Measurements from ENCODE around the gene FRS2.

FRS2 gene

GRCh38 chr12:69468237-69469026 is 1.8 kb upstream of the FRS2 start:
- TF ChIP-seq, protein P1, sequence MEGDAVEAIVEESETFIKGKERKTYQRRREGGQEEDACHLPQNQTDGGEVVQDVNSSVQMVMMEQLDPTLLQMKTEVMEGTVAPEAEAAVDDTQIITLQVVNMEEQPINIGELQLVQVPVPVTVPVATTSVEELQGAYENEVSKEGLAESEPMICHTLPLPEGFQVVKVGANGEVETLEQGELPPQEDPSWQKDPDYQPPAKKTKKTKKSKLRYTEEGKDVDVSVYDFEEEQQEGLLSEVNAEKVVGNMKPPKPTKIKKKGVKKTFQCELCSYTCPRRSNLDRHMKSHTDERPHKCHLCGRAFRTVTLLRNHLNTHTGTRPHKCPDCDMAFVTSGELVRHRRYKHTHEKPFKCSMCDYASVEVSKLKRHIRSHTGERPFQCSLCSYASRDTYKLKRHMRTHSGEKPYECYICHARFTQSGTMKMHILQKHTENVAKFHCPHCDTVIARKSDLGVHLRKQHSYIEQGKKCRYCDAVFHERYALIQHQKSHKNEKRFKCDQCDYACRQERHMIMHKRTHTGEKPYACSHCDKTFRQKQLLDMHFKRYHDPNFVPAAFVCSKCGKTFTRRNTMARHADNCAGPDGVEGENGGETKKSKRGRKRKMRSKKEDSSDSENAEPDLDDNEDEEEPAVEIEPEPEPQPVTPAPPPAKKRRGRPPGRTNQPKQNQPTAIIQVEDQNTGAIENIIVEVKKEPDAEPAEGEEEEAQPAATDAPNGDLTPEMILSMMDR (IDR thresholded peaks at IDR 0.05): no peak

DNA sequence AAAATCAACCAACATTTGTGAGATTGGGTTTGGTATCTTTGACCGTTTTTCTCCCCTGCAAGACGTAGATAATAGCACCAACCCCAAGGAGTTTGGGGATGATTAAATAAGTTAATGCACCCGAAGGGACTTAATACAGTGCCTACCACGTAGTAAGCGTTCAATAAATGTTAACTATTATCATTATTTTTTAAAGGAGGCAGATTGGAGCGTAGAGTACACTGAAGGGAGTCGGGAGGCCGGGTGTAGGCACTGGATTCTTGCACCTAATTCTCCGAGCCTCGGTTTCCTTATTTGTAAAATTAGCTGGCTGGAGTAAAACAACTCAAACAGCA is 367 bp upstream of the FRS2 start:
- TF ChIP-seq, protein P1 (IDR thresholded peaks at IDR 0.05): no peak

GRCh38 chr12:69471076-69471430 is 865 bp downstream of the FRS2 start:
- TF ChIP-seq, protein P1 (IDR thresholded peaks at IDR 0.05): no peak

GRCh38 chr12:69471667-69472385 is 1.6 kb downstream of the FRS2 start:
- TF ChIP-seq, protein P1 (IDR thresholded peaks at IDR 0.05): no peak

DNA sequence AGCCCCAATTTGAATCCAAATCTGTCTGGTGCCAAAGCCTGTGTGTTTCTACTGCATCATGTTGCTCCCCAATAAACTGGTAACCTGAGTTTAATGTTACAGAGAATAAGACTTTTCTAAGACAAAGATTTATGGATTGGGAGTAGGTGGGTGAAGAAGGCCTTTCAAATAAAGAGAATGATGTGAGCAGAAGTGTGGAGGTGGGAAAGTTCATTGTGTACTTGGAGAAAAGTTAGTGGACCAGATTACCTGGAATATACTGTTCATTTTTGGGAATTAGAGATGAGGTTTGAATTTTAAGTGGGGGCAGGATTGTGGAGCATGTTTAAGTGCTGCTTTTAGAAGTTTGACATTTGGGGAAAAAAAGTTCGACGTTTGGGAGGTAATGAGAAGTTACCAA is 3.1 kb downstream of the FRS2 start:
- TF ChIP-seq, protein P1 (IDR thresholded peaks at IDR 0.05): no peak

DNA sequence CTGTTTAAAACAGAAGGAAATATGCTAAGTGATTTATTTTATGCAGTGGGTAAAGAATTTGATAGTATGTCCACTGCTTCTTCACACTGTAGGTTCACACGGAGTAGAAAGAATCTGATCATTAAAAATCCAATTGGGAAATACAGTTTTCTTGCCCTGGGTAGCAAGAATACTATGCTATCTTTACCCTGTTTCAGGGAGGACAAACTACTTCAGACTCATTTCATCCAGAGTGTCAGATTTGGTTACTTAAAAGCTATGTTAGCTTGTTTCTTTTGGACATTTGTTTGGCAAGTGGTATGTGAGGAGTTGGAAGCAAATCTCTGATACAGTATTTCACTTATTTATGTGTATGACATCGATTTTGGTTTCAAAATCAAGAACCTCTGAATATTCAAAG is 4.3 kb downstream of the FRS2 start:
- TF ChIP-seq, protein P1 (IDR thresholded peaks at IDR 0.05): no peak

GRCh38 chr12:69475237-69475975 is 5.2 kb downstream of the FRS2 start:
- TF ChIP-seq, protein P1 (IDR thresholded peaks at IDR 0.05): no peak
